Ishikawa (cell line): ENCODE results near the gene KLHDC2.

Experiments
- CEBPB ChIP-seq: IDR thresholded peaks from 2 replicates; pipeline ENCODE4 v1.6.1; 2012
- EP300 ChIP-seq: IDR thresholded peaks from 2 replicates; pipeline ENCODE4 v1.6.1; 2012; ENCODE audit warnings: borderline replicate concordance
- YY1 ChIP-seq: IDR thresholded peaks from 2 replicates; pipeline ENCODE4 v1.6.1; 2012; ENCODE audit warnings: low read depth
- TF ChIP-seq, protein P1 (sequence below): IDR thresholded peaks from 2 replicates; pipeline ENCODE4 v1.6.1; 2012; ENCODE audit warnings: low read depth, mild to moderate bottlenecking
- TF ChIP-seq, protein P2 (sequence below): IDR thresholded peaks from 2 replicates; pipeline ENCODE4 v1.6.1; 2012

DNA sequence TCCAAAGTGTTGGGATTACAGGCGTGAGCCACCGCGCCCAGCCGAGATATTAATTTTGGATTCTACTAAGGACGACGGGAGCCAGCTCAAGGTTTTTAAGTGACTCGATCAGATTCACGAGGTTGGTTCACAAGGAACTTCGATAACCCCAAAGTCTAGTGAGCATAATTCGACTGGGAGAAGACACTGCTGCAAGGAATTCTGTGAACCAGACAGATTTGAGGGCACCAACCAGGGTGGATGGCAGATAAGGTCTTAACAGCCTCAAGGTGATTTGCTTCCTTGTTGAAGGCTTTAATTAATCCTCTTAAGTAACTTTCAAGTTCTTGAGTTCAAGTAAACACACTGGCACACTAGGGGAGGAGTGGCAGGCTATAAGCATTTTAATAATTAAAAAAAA, 1.1 kb upstream of the KLHDC2 start:
- TF ChIP-seq, protein P1, sequence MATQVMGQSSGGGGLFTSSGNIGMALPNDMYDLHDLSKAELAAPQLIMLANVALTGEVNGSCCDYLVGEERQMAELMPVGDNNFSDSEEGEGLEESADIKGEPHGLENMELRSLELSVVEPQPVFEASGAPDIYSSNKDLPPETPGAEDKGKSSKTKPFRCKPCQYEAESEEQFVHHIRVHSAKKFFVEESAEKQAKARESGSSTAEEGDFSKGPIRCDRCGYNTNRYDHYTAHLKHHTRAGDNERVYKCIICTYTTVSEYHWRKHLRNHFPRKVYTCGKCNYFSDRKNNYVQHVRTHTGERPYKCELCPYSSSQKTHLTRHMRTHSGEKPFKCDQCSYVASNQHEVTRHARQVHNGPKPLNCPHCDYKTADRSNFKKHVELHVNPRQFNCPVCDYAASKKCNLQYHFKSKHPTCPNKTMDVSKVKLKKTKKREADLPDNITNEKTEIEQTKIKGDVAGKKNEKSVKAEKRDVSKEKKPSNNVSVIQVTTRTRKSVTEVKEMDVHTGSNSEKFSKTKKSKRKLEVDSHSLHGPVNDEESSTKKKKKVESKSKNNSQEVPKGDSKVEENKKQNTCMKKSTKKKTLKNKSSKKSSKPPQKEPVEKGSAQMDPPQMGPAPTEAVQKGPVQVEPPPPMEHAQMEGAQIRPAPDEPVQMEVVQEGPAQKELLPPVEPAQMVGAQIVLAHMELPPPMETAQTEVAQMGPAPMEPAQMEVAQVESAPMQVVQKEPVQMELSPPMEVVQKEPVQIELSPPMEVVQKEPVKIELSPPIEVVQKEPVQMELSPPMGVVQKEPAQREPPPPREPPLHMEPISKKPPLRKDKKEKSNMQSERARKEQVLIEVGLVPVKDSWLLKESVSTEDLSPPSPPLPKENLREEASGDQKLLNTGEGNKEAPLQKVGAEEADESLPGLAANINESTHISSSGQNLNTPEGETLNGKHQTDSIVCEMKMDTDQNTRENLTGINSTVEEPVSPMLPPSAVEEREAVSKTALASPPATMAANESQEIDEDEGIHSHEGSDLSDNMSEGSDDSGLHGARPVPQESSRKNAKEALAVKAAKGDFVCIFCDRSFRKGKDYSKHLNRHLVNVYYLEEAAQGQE: no peak
- TF ChIP-seq YY1 (no peak), CEBPB (no peak), EP300 (no peak)
- TF ChIP-seq, protein P2, sequence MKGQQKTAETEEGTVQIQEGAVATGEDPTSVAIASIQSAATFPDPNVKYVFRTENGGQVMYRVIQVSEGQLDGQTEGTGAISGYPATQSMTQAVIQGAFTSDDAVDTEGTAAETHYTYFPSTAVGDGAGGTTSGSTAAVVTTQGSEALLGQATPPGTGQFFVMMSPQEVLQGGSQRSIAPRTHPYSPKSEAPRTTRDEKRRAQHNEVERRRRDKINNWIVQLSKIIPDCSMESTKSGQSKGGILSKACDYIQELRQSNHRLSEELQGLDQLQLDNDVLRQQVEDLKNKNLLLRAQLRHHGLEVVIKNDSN: no peak
